Central memory CD8-positive, alpha-beta T cell (primary cell): ENCODE results near the gene CANT1.

Experiments
- ATAC-seq: fragments of 150-1000 bp; cut with Tn5 transposase; replicated peaks from 2 replicates; pipeline ENCODE4 v1.10.0; 2022; ENCODE audit warnings: mild to moderate bottlenecking, moderate FRiP score, moderate number of reproducible peaks; ENCODE audit not compliant: poor library complexity, severe bottlenecking; ENCODE audit errors: extremely low read depth
- DNase-seq, 2 donors: peaks; one replicate each; pipeline ENCODE4 v3.0.0; 2021; ENCODE audit warnings: low spot score in 2 of 2
- H3K27ac Mint-ChIP-seq: one replicate; pipeline ENCODE4 v1.8.0; 2022; ENCODE audit warnings: low read depth, mild to moderate bottlenecking, moderate library complexity, mixed read lengths
- H3K27me3 Mint-ChIP-seq: one replicate; pipeline ENCODE4 v1.8.0; 2022; ENCODE audit warnings: mixed read lengths
- H3K36me3 Mint-ChIP-seq: one replicate; pipeline ENCODE4 v1.8.0; 2022; ENCODE audit warnings: mild to moderate bottlenecking, moderate library complexity, mixed read lengths; ENCODE audit not compliant: insufficient read depth
- H3K4me1 Mint-ChIP-seq: one replicate; pipeline ENCODE4 v1.8.0; 2022; ENCODE audit warnings: mixed read lengths
- H3K4me3 Mint-ChIP-seq: one replicate; pipeline ENCODE4 v1.8.0; 2022; ENCODE audit warnings: mild to moderate bottlenecking, moderate library complexity, mixed read lengths
- H3K9me3 Mint-ChIP-seq: one replicate; pipeline ENCODE4 v1.8.0; 2022; ENCODE audit warnings: mixed read lengths

The CANT1 gene

DNA sequence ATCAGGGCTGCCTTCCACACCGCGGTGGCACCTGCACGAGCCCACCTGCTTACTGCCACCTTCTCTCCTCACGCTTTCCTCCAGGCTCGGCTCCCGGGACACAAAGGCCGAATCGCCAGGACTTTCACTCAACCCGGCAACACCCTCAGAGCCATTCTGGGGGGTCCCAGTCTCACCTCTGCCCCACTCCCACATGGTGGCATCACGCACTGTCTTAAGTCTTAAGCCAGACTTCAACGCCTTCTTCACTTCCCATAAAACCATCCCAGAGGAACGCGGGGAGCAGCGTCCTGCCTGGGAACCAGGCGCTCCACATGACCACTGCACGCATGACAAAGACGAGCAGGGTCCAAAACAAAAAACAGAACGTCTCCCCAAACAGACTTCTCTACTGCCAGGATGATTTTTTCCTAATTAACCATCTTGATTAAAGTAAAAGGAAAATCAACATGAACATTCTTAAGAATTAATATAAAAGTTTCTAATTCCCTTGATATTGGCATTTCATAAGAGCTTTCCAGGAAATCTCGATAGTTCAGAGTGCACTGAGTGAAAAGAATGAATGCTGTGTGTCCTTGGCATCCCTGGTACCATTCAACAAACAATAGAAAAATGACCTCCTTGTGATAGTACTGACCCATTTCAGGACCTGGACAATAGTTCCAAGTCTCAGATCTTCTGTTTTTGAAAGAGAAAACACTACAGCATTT is 2.6 kb downstream of the CANT1 start:
- no peak for DNase-seq
- Mint-ChIP-seq H3K27ac (peak overlapping the region; percentile 97), H3K4me1 (peaks cover 58% of the 10 kb centered on the region)

DNA sequence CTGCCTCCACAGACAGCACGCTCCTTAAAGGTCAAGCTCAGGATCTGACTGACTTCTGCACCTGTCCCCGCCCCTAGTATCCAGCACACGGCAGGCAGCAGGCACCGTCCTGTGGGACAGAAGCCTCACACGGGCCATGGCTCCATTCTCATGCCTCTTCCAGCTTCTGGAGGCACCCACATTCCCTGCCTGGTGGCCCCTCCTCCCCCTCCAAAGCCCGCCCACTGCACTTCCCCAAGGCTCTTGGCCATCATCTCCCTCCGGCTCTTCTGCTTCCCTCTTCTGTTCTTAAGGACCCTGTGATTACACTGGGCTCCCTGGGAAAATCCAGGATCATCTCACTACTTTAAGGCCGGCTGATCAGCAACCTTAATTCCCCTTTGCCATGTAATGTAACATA is 3.5 kb downstream of the CANT1 start:
- DNase-seq (no peak), ATAC-seq (no peak)
- Mint-ChIP-seq H3K4me3 (peak overlapping the region; percentile 25), H3K27me3 (no peaks in the 10 kb centered on the region), H3K27ac (no peak overlapping the region), H3K36me3 (peaks cover 29% of the 10 kb centered on the region), H3K9me3 (no peaks in the 10 kb centered on the region), H3K4me1 (peaks cover 67% of the 10 kb centered on the region)

More for the DNA sequence above, 2.6 kb downstream of the CANT1 start:
- Mint-ChIP-seq H3K27me3 (no peaks in the 10 kb centered on the region), H3K36me3 (peaks cover 25% of the 10 kb centered on the region), H3K9me3 (no peaks in the 10 kb centered on the region), H3K4me3 (peak overlapping the region; percentile 86)
- ATAC-seq: no peak

DNA sequence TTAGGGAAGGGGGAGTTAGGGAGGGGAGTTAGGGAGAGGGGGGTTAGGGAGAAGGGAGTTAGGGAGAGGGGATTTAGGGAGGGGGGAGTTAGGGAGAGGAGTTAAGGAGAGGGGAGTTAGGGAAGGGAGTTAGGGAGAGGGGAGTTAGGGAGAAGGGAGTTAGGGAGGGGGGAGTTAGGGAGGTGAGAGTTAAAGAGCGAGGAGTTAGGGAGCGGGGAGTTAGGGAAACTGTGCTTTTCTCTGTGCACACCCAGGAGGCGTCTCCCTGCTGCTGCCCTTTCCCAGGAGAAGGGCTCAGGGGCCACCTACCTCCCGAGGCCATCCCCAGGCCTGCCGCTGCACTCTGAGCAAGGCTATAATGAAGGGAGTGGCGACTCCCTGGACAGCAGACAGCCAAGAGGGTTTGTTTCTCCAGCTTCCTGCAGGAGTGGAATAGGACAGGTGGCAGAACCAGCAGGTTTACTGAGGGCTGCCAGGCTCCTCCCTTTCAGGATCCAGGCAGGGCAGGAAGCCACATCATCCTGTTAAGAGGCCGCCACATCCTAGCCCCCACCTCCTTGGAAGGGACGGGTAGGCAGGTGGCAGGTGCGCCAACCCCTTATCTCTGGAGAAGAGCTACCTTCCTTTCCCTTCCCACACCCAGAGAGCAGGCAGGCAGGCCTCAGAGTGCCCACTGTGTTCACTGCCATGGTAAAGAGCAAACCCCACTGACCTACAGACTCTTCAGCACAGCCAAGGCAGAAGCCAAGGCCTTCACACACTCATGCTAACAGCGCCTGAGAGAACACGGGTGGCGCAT is 4.3 kb downstream of the CANT1 start:
- H3K9me3 Mint-ChIP-seq: no peaks in the 10 kb centered on the region
- H3K4me3 Mint-ChIP-seq: no peak overlapping the region
- DNase-seq (no peak), ATAC-seq (no peak)
- no peaks in the 10 kb centered on the region for H3K27me3 Mint-ChIP-seq
- peaks cover 74% of the 10 kb centered on the region for H3K4me1 Mint-ChIP-seq
- peaks cover 30% of the 10 kb centered on the region for H3K36me3 Mint-ChIP-seq
- H3K27ac Mint-ChIP-seq: no peak overlapping the region

DNA sequence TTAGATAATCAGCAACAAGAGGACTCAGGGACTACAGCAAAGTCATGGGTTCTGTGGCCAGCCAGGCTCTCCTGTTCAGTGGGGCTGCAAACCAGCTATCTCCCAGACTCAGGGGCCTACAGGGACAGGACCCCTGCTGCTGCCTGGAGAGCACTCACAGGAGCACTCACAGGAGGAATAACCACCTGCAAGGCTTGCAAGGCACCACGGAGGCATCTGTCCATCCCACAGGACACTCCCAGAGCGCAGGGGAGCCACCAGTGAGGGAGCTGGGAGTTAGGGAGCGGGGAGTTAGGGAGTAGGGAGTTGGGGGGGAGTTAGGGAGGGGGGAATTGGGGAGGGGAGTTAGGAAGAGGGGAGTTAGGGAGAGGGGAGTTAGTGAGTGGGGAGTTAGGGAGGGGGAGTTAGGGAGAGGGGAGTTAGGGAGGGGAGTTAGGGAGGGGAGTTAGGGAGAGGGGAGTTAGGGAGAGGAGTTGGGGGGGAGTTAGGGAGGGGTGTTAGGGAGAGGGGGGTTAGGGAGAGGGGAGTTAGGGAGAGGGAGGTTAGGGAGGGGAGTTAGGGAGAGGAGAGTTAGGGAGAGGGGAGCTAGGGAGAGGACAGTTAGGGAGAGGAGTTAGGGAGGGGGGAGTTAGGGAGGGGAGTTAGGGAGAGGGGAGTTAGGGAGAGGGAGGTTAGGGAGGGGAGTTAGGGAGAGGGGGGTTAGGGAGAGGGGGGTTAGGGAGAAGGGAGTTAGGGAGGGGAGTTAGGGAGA is 5.7 kb downstream of the CANT1 start:
- no peaks in the 10 kb centered on the region for H3K27me3 Mint-ChIP-seq
- ATAC-seq (no peak), DNase-seq (no peak)
- H3K9me3 Mint-ChIP-seq: no peaks in the 10 kb centered on the region
- H3K4me3 Mint-ChIP-seq: no peak overlapping the region
- no peak overlapping the region for H3K27ac Mint-ChIP-seq
- peaks cover 68% of the 10 kb centered on the region for H3K4me1 Mint-ChIP-seq
- peaks cover 21% of the 10 kb centered on the region for H3K36me3 Mint-ChIP-seq

DNA sequence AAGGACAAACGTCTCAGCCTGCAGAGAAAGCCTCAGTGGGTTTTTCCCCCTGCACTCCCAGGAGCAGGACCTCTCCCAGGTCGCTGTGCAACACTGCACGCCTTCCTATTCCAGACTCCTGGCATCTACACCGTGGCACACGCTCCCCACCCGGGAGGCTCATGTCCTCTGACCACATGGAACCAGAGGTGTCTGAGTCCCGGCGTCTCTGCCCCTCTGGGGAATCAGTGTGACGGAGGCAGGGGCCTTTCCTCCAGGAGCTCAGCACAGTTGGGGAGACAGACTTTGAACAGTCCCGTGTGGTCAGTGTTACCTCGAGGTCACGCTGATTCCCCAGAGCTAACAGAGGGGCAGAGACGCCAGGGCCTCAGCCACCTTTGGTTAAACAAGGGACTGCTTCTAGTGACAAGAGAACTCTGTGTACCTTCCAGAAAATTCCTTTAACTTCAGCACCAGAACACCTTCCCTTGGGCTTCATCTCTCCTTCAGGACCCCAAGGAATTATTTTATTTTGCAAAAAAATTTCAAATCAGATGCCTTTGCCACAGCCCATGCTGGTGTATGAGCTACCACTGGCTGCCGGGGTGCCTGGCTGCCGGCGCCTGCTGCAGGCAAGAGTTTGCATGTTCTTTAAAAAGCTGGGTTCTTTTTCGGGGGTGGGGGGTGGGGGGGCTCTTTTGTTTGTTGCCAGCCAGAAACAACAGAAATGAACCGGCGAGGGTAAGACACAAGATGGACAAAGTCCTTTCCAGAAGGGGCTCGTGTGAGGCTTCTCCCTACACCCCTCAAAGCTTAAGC is 6.6 kb downstream of the CANT1 start:
- peaks cover 60% of the 10 kb centered on the region for H3K4me1 Mint-ChIP-seq
- DNase-seq: no peak
- H3K27ac Mint-ChIP-seq: no peak overlapping the region
- no peak for ATAC-seq
- no peak overlapping the region for H3K4me3 Mint-ChIP-seq
- H3K36me3 Mint-ChIP-seq: peaks cover 18% of the 10 kb centered on the region
- H3K27me3 Mint-ChIP-seq: no peaks in the 10 kb centered on the region
- H3K9me3 Mint-ChIP-seq: no peaks in the 10 kb centered on the region

DNA sequence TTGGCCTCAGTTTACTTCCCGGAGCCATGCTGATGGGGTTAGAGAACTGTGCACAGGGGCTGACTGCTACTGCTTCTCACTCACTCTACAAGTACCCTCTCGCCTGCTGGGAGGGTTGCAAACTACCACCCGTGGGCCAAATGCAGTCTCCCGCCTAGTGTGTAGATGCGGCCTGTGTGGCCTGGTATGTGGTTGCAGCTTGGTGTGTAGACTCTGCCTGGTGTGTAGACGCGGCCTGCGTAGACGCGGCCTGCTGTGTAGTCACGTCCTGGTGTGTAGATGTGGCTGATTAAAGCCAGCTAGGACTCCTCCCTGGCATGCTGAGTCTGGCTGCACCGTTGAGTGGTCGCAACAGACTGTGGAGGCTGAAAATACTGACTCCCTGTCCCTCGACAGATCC is 7.3 kb downstream of the CANT1 start:
- Mint-ChIP-seq H3K27me3 (no peaks in the 10 kb centered on the region), H3K4me1 (peaks cover 53% of the 10 kb centered on the region), H3K4me3 (no peak overlapping the region), H3K36me3 (peaks cover 17% of the 10 kb centered on the region), H3K27ac (peak overlapping the region; percentile 49), H3K9me3 (no peaks in the 10 kb centered on the region)
- ATAC-seq: no peak
- no peak for DNase-seq

DNA sequence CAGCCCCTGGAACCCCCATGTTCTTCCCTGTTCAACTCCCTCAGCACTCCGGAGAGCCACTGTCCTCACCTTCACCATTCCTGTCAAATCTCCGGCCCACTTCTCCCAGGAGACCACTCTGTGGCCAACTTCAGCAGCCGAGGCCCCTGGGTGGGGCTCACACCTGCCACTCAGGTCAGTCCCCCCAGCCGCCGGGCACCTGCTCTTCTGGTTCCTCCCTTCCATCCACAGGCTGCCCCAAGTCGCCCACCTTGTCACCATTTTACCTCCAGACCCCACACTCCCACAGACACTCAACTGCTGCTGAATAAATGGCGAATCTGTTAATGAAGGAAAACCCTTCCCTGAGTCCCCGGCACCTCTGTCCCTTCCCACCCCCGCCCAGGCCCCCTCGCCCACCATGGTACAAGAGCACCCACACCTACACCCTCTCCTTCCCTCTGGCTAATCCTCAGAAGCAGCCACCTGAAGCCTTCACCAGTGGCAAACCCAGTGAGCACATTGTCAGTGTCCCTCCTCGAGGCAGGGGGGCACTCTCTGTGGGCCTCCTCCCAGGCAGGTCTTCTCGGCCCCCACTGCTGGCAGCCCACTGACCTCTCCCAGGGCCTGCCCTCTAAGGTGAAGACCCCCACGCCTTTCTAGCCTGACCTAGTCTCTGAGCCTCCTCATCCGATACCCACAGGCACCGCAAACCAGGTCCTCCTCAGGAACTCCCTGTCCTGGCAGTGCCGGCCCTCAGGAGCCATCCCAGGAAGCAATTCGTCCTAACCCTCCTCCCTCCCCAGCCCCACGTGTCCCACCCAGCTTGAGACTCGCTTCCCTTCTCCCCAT is 8.2 kb downstream of the CANT1 start:
- no peaks in the 10 kb centered on the region for H3K27me3 Mint-ChIP-seq
- peak overlapping the region; percentile 49 for H3K27ac Mint-ChIP-seq
- no peak overlapping the region for H3K4me3 Mint-ChIP-seq
- H3K9me3 Mint-ChIP-seq: no peaks in the 10 kb centered on the region
- H3K4me1 Mint-ChIP-seq: peaks cover 49% of the 10 kb centered on the region
- peaks cover 25% of the 10 kb centered on the region for H3K36me3 Mint-ChIP-seq
- ATAC-seq (no peak), DNase-seq (no peak)

DNA sequence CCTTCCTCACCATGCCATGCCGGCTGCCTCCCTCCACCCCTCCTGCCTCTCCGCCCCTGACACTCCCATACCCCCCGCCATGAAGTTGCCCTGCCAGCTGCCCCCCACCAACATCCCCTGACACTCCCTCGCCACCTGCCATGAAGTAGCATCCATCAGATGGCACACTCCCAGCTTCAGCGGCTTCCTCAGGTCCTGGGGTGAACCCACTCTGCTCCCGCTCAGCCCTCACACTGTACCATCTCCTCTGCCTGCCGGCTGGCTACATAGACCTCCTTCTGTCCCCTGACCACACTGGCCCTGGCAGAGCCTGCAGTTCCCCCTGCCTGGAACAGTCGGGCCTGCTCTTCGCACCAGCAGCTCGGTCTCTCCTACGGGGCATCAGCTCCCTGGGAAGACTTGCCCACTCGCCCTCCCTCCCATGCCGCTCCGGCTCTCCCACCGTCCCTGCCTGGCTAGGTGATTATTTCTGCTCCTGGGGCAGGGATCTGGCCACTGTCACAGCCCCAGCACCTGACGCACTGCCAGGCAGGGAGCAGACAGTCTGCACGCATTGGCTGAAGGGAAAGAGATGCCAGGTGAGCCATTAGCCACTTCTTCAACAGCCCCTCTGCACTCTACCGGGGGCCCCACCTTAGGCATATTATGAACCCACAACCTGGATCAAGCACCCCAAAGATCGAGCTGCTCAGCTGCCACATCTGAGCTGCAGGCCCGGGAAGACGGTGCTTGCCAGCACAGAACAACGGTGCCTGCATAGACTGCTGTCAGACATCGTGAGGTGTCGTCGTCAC is 9.0 kb downstream of the CANT1 start:
- H3K4me1 Mint-ChIP-seq: peaks cover 41% of the 10 kb centered on the region
- H3K9me3 Mint-ChIP-seq: no peaks in the 10 kb centered on the region
- H3K27ac Mint-ChIP-seq: peak overlapping the region; percentile 22
- ATAC-seq (no peak), DNase-seq (no peak)
- H3K27me3 Mint-ChIP-seq: no peaks in the 10 kb centered on the region
- peaks cover 30% of the 10 kb centered on the region for H3K36me3 Mint-ChIP-seq
- no peak overlapping the region for H3K4me3 Mint-ChIP-seq

DNA sequence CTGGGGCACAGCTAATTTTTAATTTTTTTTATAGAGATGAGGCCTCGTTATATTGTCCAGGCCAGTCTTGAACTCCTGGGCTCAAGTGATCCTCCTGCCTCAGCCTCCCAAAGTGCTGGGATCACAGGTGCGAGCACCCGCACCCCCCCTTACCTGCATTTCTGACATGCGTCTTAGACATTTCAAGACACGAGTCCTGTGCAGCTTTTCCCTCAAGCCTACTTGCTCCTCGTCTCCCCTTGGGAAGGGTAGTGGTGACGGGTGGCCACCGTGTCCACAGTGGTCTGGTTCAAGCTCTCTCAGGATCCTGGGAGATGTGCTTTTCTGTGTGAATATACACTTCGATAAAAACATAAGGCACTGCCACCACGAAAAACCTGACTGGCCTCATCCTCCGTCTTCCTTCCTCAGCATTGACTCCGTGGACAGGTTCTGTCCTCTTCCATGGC is 9.6 kb downstream of the CANT1 start:
- H3K9me3 Mint-ChIP-seq: no peaks in the 10 kb centered on the region
- no peaks in the 10 kb centered on the region for H3K27me3 Mint-ChIP-seq
- no peak overlapping the region for H3K27ac Mint-ChIP-seq
- no peak for ATAC-seq
- peaks cover 36% of the 10 kb centered on the region for H3K4me1 Mint-ChIP-seq
- H3K36me3 Mint-ChIP-seq: peaks cover 34% of the 10 kb centered on the region
- no peak for DNase-seq
- H3K4me3 Mint-ChIP-seq: no peak overlapping the region

DNA sequence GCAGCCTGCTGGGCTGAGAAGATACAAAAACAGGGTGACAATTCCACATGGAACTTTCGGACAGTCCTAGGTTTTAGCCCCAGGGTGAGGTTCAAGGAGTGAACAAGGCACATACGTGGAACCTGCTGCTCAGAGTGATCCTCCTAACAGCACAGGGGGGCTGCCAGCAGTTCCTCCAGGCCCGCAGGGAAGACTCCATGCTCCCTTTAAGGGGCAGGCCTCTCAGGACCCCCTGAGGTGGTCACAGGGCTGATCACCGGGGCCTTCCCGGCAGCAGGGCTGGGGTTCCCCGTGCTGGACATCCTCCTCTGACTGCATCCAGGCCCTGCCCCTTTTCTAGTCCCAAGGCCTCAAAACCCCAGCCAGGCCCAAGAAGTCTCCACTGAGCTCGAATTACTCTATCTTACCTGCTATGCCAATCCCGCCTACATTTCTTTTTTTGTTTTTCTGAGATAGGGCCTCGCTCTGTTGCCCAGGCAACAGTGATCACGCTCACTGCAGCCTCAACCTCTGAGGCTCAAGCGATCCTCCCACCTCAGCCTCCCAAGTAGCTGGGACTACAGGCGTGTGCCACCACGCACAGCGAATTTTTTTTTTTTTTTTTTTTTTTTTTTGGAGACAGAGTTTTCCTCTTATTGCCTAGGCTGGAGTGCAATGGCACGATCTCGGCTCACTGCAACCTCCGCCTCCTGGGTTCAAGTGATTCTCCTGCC is 10.4 kb downstream of the CANT1 start:
- Mint-ChIP-seq H3K36me3 (peaks cover 34% of the 10 kb centered on the region), H3K27me3 (no peaks in the 10 kb centered on the region), H3K27ac (no peak overlapping the region), H3K4me1 (peaks cover 36% of the 10 kb centered on the region), H3K9me3 (no peaks in the 10 kb centered on the region), H3K4me3 (no peak overlapping the region)
- no peak for DNase-seq
- ATAC-seq: no peak
